ENCODE data around the gene HCFC1.

HCFC1 gene

DNA sequence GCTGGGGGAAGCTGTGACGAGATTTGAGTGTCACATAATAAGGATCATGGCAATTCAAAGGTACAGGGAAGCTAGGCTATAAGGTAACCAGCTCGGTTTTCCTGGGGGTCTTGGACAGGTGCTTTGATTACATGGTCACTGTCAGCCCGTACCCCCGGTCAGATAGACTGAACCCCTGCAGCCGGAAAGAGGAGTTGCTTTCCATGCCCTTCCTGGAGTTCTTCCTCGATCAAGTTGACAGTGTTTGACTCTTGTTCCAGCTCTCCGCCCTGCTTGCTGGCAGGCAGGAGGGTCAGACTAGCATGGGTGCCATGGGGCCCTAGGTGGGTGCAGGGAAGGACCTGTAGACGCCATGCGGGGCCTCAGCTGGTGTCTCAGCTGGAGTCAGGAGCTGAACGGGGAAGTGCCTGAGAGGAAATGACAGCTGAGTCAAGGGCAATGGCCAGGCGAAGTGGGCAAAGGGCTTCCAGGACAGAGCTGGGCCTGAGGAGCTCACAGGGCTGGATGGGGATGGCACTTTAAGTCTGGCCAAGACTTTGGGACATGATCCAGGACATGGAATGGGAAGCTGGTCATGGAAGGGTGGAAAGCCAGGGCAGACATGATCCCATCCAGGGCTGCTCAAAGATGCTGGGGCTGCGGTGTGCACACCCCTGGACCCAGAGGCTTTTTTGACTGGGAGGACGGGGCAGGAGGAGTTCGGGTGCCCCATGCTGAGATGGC lies 2.5 kb upstream of the HCFC1 start:
- no peak for DNase-seq (ENCODE audit: low read depth in 3 of 3)

GRCh38 chrX:153973127-153974002 lies 1.7 kb upstream of the HCFC1 start:
- no peak for DNase-seq (ENCODE audit: low read depth in 3 of 3)

DNA sequence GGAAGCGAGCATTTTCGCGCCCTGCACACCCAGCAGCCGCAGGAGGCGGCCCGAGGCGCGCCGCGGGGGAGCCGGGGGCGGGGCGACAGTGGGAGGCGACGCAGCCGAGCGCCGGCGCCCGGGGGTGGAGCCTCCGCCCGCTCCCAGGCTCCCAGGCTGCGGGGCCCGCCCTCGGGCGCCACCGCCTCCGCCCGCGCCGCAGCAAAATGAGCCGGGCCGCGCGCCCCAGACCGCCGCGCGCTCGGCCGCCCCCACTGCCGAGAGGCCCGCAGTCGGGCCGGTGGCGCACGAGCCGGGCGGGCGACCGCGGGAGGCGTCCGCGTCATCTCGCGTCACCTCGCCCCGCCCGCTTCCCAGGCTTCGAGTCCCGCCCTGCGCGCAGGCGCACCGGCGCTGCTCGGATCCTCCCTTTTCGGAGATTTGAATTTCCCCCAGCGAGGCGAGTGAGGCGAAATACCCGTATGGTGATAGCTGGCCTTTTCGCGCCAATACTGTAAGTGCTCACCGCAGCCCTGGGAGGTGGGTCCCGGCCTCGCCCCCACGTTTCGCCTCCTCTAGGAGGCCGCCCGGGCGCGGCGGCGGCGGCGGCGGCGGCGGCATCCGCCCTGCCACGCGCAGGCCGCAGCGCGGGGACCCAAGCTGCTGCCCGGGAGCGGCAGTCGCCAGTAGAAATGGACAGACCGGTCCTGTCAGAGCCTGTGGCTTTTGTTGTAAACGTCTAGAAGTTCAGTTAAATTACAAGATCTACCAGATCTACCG lies 929 bp upstream of the HCFC1 start, which contains the start of gene TMEM187:
TMEM187 (plus strand) TSS at position 387 of the 759 bp plus-strand sequence. CDS start 9,309 bp downstream, outside the sequence.
- DNase-seq (ENCODE audit: low read depth in 3 of 3), result peak; percentile 70 to 86 (median 86)

- DNase-seq (ENCODE audit: low read depth in 3 of 3), result peak; percentile 61 to 87 (median 79)
Observed at GRCh38 chrX:153971124-153971449, 531 bp downstream of the HCFC1 start.

DNA sequence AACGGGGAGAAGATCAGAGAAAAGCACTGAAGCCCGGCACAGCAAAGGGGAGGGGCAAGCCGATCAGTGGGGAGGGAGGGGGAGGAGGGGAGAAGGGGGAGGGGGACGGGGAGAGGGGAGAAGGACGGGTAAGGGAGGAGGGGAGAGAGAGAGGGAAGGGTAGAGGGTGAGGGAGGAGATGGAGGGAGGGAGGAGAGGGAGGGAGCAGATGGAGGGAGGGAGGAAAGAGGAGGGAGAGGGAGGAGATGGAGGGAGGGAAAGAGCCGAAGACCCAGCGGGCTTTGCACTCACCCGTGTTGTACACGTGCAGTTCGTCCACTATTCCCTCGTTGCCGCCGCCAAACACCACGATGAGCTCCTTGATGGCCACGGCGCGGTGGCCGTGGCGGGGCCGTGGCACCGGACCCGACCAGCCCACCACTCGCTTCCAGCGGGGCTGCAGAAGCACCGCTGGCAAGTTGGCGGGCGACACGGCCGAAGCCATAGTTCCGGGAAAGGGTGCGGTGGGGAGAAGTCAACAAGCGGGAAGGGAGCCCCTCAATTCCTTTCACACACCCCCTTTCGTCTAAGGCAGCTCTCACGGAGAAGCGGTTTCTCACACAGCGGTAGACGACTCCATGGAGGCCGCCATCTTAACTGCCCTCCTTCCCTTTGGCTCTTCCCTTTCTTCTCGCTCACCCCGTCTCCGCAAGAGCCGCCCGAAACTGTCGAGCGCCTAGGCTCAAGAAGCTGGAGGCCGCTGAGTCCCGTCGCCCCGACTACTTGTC lies 1.1 kb downstream of the HCFC1 start:
- peak in 1 of 3 donors; percentile 36 for DNase-seq (ENCODE audit: low read depth in 3 of 3)

GRCh38 chrX:153969904-153970356 lies 1.7 kb downstream of the HCFC1 start:
- DNase-seq (ENCODE audit: low read depth in 3 of 3), result no peak

DNA sequence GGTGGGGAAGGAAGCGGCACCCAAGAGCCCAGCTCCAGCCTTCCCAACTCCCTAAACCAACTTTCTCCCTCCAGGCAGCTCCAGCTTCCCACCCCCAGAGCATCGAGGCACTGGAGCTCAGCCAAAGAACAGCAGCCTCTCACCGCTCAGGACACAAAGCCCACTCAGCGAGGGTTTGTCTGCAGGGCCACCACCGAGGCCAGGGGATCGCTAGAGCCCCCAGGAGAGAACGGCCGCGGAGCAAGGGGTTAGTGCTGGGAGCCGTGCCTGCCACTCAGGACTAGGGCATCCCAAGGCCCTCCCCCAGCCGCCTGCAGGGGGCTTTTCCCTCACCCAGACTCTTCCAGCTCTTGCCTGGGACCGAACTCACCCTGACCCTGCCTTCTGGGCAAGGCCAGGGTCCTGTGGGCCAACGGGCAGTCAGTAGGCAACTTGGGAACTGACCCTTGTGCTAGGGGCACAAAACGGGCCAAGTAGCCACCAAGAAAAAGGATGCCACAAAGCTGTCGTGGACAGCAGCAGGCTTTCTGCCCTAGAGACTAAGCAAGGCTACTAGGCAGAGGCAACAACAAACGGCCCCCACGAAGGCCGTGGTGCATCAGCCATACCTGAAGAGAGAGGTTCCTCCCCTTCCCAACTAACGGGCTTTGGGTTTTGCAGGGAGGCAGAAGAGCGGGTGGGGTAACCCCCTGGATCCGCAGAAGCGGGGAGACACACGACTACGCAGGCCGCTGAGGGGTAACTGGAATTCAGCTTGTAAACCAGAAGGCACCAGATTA lies 2.3 kb downstream of the HCFC1 start:
- no peak for DNase-seq (ENCODE audit: low read depth in 3 of 3)

GRCh38 chrX:153968754-153969124 lies 2.9 kb downstream of the HCFC1 start:
- no peak for DNase-seq (ENCODE audit: low read depth in 3 of 3)

DNA sequence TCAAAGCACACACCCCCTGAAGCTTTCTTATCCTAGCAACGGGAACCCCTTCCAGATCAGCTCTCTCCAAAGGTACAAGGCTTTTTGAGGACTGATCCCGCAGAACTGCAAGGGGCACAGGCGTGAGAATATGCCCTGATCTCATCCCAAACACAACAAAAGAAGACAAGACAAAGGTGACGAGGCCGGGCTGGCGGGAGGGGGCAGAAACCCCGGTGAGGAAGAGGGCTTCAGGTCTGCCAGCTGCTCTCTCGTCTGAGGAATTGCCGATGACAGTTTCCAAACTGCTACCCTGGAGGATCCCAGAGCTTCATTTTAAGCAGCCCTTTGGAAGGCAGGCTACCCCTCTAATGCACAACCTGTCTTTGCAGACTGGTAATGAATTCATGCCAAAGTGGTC lies 3.4 kb downstream of the HCFC1 start:
- DNase-seq (ENCODE audit: low read depth in 3 of 3), result no peak

DNA sequence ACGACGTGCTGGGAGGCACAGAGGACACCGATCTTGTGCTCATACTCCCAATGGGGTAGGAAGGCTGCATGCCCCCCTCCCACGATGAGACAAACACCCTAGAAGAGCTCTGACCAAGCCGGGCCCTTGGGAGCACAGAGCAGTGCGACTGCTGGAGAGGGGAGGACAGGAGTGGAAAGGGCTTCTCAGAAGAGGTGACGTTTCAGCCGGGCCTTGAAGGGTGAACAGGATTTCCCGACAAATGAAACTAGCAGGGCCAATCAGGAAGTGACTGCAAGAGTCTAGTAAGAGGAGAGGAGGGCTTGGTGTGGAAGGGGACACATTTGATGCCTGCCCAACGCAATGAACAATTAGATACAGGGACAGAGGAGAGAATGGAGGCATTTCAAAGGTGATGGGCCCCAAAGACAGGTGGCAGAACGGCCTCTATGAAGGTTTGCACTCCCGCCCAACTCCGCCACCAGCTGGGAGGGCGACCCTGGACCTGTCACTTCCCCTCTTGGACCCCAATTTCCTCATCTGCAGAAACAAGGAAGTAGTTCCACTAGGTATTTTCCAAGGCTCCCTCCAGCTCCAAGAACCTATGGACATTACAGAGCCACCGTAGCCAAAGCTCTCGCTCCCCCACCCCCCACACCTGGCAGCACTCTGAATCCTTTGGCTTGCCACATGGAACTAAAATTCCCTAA lies 3.9 kb downstream of the HCFC1 start:
- no peak for DNase-seq (ENCODE audit: low read depth in 3 of 3)

DNA sequence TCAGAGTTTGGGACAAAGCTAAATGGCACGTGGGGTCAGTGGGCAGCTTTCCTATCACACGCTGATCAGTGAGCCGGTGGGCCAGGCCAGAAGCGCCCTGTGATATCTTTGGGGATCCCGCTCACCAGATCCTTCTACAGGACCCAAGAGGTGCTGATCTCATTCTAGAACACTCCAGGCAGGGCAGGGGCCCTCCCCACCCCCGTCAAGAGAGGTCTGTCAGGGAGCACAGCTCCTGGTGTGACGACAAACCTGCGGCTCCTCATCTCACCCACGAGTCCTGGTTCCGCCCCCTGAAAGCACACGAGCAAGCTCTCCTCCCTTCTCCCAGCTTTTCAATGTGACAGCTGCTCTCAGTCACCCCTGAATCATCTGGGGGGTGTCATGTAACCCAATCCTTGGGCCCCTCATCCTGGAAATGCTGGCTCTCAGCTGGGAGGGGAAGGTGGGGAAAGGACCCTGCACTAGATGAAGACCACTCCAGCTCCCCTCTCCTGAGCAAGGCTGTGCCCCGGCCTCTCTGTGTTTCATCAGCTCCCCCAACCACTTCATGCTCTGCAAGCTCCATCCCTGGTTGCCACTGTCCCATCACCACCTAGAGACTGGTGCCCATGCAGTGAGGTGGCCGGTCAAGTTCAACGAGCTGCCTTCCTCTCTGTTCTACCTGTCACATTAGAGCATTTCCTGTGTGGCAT lies 4.6 kb downstream of the HCFC1 start:
- peak in 1 of 3 donors; percentile 45 for DNase-seq (ENCODE audit: low read depth in 3 of 3)

GRCh38 chrX:153966283-153966688 lies 5.3 kb downstream of the HCFC1 start:
- DNase-seq (ENCODE audit: low read depth in 3 of 3), result no peak

DNA sequence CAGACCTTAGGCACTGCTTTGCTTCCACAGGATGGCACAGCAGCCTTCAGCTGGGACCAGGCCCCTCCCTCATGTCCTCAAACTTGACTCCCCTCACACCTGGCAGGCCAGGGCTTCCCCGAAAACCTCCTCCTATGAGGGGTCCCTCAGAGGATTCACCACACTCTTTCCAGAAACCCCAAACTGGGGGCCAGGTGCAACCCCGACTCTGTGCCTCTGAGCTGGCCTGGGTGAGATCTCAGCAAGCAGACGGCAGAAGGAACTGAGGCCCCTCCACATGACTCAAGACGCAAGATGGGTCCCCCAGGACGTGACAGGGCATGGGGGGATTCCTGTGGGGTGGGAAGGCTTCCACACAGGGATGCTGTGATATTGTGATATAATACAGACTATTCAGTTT lies 6.2 kb downstream of the HCFC1 start:
- DNase-seq (ENCODE audit: low read depth in 3 of 3), result no peak

- DNase-seq (ENCODE audit: low read depth in 3 of 3), result no peak
Observed at GRCh38 chrX:153964105-153964504, 7.5 kb downstream of the HCFC1 start.

DNA sequence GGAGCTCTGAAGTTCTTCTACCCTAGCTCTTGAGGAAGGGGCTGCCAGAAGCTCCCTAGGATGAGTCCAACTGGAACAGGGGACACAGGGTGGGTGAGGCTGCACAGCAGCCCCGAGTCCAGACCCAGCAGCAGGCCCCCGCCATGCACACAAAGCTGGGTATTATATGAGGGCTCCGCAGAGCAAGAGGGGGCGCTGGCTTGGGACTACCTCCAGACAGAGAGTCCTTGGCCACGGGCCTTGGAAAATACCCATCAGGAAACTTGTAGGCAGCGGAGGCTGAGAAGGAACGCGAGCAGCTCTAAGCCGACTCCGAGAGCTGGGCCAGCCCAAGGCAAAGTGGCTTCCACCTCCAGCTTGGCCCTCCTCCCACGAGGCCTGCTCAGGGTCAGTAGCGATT lies 8.1 kb downstream of the HCFC1 start:
- no peak for DNase-seq (ENCODE audit: low read depth in 3 of 3)

GRCh38 chrX:153961292-153961691 lies 10.3 kb downstream of the HCFC1 start:
- no peak for DNase-seq (ENCODE audit: low read depth in 3 of 3)

GRCh38 chrX:153960786-153961185 lies 10.8 kb downstream of the HCFC1 start:
- DNase-seq (ENCODE audit: low read depth in 3 of 3), result no peak

DNA sequence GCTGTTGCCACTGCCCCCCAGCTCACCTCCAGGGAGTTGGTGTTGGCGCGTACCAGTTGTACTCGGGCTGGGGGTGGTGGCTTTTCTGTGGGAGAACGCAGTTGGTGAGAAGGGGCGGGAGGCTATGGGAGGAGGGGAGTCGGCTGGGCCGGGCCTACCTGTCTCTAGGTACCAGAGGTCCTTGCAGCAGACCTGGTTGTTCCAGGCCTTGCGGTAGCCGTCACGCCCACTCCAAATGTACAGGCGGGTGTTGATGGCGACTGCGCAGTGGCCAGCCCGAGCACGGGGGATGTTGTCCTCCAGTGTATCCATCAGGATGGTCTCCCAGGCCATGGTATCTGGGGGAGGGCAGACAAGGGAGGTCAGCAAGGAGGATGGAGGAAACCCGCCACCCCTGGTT lies 11.5 kb downstream of the HCFC1 start:
- DNase-seq (ENCODE audit: low read depth in 3 of 3), result no peak

GRCh38 chrX:153959649-153960048 lies 12.0 kb downstream of the HCFC1 start:
- no peak for DNase-seq (ENCODE audit: low read depth in 3 of 3)

DNA sequence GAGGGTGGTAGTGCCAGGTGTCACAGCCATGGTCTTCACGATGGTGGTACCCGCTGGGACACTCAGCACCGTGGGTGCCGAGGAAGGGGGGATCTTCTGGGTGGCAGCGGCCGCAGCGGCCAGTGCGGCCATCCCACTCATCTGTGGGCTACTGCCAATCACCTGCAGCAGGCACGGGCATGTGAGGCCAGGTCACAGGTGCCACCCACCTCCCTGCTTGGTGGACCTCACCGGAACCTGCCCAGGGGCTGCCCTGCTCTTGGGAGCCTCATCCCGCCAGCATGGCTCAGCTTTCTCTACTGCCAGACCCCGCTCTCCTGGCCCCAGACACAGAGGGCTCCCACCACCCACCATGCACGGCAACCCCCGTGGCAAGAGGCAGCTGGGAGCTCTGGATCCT lies 13.0 kb downstream of the HCFC1 start:
- no peak for DNase-seq (ENCODE audit: low read depth in 3 of 3)

All from stimulated activated CD4-positive, alpha-beta T cell treated with anti-CD3 and anti-CD28 coated beads, TNF-alpha, amount 100 ng/mL, for 48 hours (primary cell).